ENCODE results near the gene VTI1A. TPM values are rescaled to one million over a fixed set of nuclear protein-coding genes. Genes with fewer than 3 reads are reported as not detected.

The VTI1A gene
- total RNA-seq, 1 experiment from 2014 or later = 22.0 TPM

GRCh38 chr10:112515126-112515525 is 68.1 kb downstream of the VTI1A start:
- Histone ChIP-seq H4K5ac (ENCODE audit: insufficient read length, low read depth, low read length) (no peak overlapping the region), H3K14ac (ENCODE audit: insufficient read depth, low read length) (no peak overlapping the region), H3K4me1 (ENCODE audit: insufficient read depth, low read length) (no peaks in the 10 kb centered on the region), H3K79me2 (ENCODE audit: insufficient read depth, low read length) (no peaks in the 10 kb centered on the region), H4K20me1 (ENCODE audit: control insufficient read depth, insufficient read depth, insufficient read length) (no peaks in the 10 kb centered on the region), H3K4ac (ENCODE audit: low read depth, low read length) (no peak overlapping the region), H3K23ac (ENCODE audit: insufficient read length, low read depth, low read length) (no peak overlapping the region), H3K79me1 (ENCODE audit: insufficient read depth, low read depth, low read length, poor library complexity, severe bottlenecking) (no peaks in the 10 kb centered on the region), H2BK15ac (ENCODE audit: low read depth, low read length) (no peak overlapping the region), H3K9ac (ENCODE audit: extremely low read depth, insufficient read length, low read length) (no peak overlapping the region), H3K18ac (ENCODE audit: insufficient read length, low read depth, low read length) (no peak overlapping the region), H4K91ac (ENCODE audit: insufficient read length, low read depth, low read length) (no peak overlapping the region), H3K23me2 (ENCODE audit: insufficient read length, low read depth, low read length, poor library complexity, severe bottlenecking) (no peaks in the 10 kb centered on the region), H3K27ac (ENCODE audit: insufficient read length, low read depth, low read length) (no peak overlapping the region), H2BK12ac (ENCODE audit: insufficient read length, low read depth, low read length) (no peak overlapping the region), H3K9me3 (ENCODE audit: control insufficient read depth, low read depth, low read length) (no peaks in the 10 kb centered on the region), H2BK20ac (ENCODE audit: low read depth, low read length, poor library complexity, severe bottlenecking) (no peak overlapping the region), H3K56ac (ENCODE audit: insufficient read length, low read depth, low read length) (no peak overlapping the region), H3K27me3 (ENCODE audit: insufficient read depth, low read length) (no peaks in the 10 kb centered on the region), H2AK5ac (ENCODE audit: insufficient read length, low read length) (no peak overlapping the region), H3K4me2 (ENCODE audit: insufficient read depth, insufficient read length, low read length) (no peak overlapping the region), H2AFZ (ENCODE audit: low read length) (no peak overlapping the region), H2BK120ac (ENCODE audit: low read depth, low read length, poor library complexity, severe bottlenecking) (no peak overlapping the region), H4K8ac (replicated peaks; ENCODE audit: insufficient read length, low read depth, low read length) (no peak overlapping the region), H3T11ph (ENCODE audit: low read length) (no peak overlapping the region), H2BK5ac (ENCODE audit: insufficient read length, low read length) (no peak overlapping the region)
- TF ChIP-seq, protein P1, sequence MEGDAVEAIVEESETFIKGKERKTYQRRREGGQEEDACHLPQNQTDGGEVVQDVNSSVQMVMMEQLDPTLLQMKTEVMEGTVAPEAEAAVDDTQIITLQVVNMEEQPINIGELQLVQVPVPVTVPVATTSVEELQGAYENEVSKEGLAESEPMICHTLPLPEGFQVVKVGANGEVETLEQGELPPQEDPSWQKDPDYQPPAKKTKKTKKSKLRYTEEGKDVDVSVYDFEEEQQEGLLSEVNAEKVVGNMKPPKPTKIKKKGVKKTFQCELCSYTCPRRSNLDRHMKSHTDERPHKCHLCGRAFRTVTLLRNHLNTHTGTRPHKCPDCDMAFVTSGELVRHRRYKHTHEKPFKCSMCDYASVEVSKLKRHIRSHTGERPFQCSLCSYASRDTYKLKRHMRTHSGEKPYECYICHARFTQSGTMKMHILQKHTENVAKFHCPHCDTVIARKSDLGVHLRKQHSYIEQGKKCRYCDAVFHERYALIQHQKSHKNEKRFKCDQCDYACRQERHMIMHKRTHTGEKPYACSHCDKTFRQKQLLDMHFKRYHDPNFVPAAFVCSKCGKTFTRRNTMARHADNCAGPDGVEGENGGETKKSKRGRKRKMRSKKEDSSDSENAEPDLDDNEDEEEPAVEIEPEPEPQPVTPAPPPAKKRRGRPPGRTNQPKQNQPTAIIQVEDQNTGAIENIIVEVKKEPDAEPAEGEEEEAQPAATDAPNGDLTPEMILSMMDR (conservative IDR thresholded peaks at IDR 0.05) = no peak
- Mint-ChIP-seq H3K36me3 (ENCODE audit: insufficient read depth in 1 of 3, low read depth in 3 of 3) (no peaks in the 10 kb centered on the region), H3K4me3 (no peak overlapping the region), H3K9me3 (no peaks in the 10 kb centered on the region), H3K27ac (no peak overlapping the region), H3K27me3 (ENCODE audit: low read depth) (no peaks in the 10 kb centered on the region), H3K4me1 (no peaks in the 10 kb centered on the region)
- DNase-seq = no peak

Data from H9 (cell line).